ENCODE results near the gene LSMEM2. TPM values are rescaled to one million over a fixed set of nuclear protein-coding genes. Genes with fewer than 3 reads are reported as not detected.

LSMEM2 gene
- total RNA-seq, 1 experiment from 2014 or later, result not detected

- no peak for TF ChIP-seq CTCF (conservative IDR thresholded peaks at IDR 0.05; ENCODE audit: low read depth, low read length)
- no peak for TF ChIP-seq EZH2 (IDR thresholded peaks at IDR 0.05; ENCODE audit: borderline replicate concordance, low read depth, low read length, poor library complexity, severe bottlenecking)
- ChIA-PET CTCF (no interaction called here), POLR2A (ENCODE audit: low non-redundant PET) (no interaction called here)
- H3K27ac ChIP-seq (ENCODE audit: low read depth, low read length, poor library complexity, severe bottlenecking), result no peak overlapping the region
- DNase-seq (ENCODE audit: low spot score), result no peak
- H3K4me3 ChIP-seq (ENCODE audit: low read depth, low read length, poor library complexity, severe bottlenecking), result no peak overlapping the region
- intact Hi-C loops (cut with micrococcal nuclease; ENCODE audit: unreplicated experiment), result no loop called here
- no TSS peak for BruUV-seq (replicated peaks)
- no peaks in the 10 kb centered on the region for H3K9me3 ChIP-seq (ENCODE audit: low read depth, low read length, poor library complexity, severe bottlenecking)
- no peaks in the 10 kb centered on the region for H3K36me3 ChIP-seq (ENCODE audit: insufficient read depth, low read length, poor library complexity, severe bottlenecking)
- no peaks in the 10 kb centered on the region for H3K27me3 ChIP-seq (replicated peaks; ENCODE audit: insufficient read depth, low read depth, low read length, poor library complexity)
- peaks cover 5% of the 10 kb centered on the region for H3K4me1 ChIP-seq (ENCODE audit: insufficient read depth, low read length, poor library complexity, severe bottlenecking)
These were observed 21.9 kb downstream of the LSMEM2 start for GRCh38 chr3:50300681-50301254.

- POLR2A ChIA-PET (ENCODE audit: low non-redundant PET), result no interaction called here
- no peaks in the 10 kb centered on the region for H3K36me3 ChIP-seq (ENCODE audit: insufficient read depth, low read length, poor library complexity, severe bottlenecking)
- H3K4me3 ChIP-seq (ENCODE audit: low read depth, low read length, poor library complexity, severe bottlenecking), result no peak overlapping the region
- H3K27me3 ChIP-seq (replicated peaks; ENCODE audit: insufficient read depth, low read depth, low read length, poor library complexity), result no peaks in the 10 kb centered on the region
- CTCF ChIA-PET, result no interaction called here
- intact Hi-C loops (cut with micrococcal nuclease; ENCODE audit: unreplicated experiment), result no loop called here
- peaks cover 5% of the 10 kb centered on the region for H3K4me1 ChIP-seq (ENCODE audit: insufficient read depth, low read length, poor library complexity, severe bottlenecking)
- BruUV-seq (replicated peaks), result no TSS peak
- no peak for DNase-seq (ENCODE audit: low spot score)
- H3K9me3 ChIP-seq (ENCODE audit: low read depth, low read length, poor library complexity, severe bottlenecking), result no peaks in the 10 kb centered on the region
- no peak overlapping the region for H3K27ac ChIP-seq (ENCODE audit: low read depth, low read length, poor library complexity, severe bottlenecking)
- no peak for TF ChIP-seq EZH2 (IDR thresholded peaks at IDR 0.05; ENCODE audit: borderline replicate concordance, low read depth, low read length, poor library complexity, severe bottlenecking)
- no peak for TF ChIP-seq CTCF (conservative IDR thresholded peaks at IDR 0.05; ENCODE audit: low read depth, low read length)
These were observed 23.5 kb downstream of the LSMEM2 start for GRCh38 chr3:50302095-50303012.

- intact Hi-C loops (cut with micrococcal nuclease; ENCODE audit: unreplicated experiment), result no loop called here
- no peak for DNase-seq (ENCODE audit: low spot score)
- ChIA-PET POLR2A (ENCODE audit: low non-redundant PET) (no interaction called here), CTCF (no interaction called here)
- Histone ChIP-seq H3K27me3 (replicated peaks; ENCODE audit: insufficient read depth, low read depth, low read length, poor library complexity) (no peaks in the 10 kb centered on the region), H3K27ac (ENCODE audit: low read depth, low read length, poor library complexity, severe bottlenecking) (no peak within 1 kb of the TSS), H3K36me3 (ENCODE audit: insufficient read depth, low read length, poor library complexity, severe bottlenecking) (no peaks in the 10 kb centered on the region), H3K4me1 (ENCODE audit: insufficient read depth, low read length, poor library complexity, severe bottlenecking) (peaks cover 5% of the 10 kb centered on the region), H3K4me3 (ENCODE audit: low read depth, low read length, poor library complexity, severe bottlenecking) (no peak within 1 kb of the TSS), H3K9me3 (ENCODE audit: low read depth, low read length, poor library complexity, severe bottlenecking) (no peaks in the 10 kb centered on the region)
- BruUV-seq (replicated peaks), result no TSS peak
- TF ChIP-seq EZH2 (IDR thresholded peaks at IDR 0.05; ENCODE audit: borderline replicate concordance, low read depth, low read length, poor library complexity, severe bottlenecking) (no peak), CTCF (conservative IDR thresholded peaks at IDR 0.05; ENCODE audit: low read depth, low read length) (no peak)
These were observed 24.3 kb downstream of the LSMEM2 start, which contains the start of gene HYAL1 for GRCh38 chr3:50303013-50303815. Gene HYAL1, minus strand, starts transcription at chr3:50303574. Its CDS starts 618 bp downstream, at chr3:50302956.

Measured in A673 (cell line).